ENCODE results near the gene OBSL1. TPM values are rescaled to one million over a fixed set of nuclear protein-coding genes. Genes with fewer than 3 reads are reported as not detected.

OBSL1 gene
- total and polyA plus RNA-seq, 4 donors, result 14.2 to 35.3 (median 27.3) TPM

- H3K9ac ChIP-seq (ENCODE audit: low read depth in 1 of 2, low read length in 2 of 2), result no peak overlapping the region
- H3K27ac ChIP-seq (ENCODE audit: low read depth in 1 of 2, low read length in 2 of 2), result no peak overlapping the region
- H3K9me3 ChIP-seq (ENCODE audit: control insufficient read depth in 4 of 4, low read length in 3 of 4), result no peaks in the 10 kb centered on the region
- H3K27me3 ChIP-seq (ENCODE audit: control insufficient read depth in 4 of 4, insufficient read depth in 4 of 4, low read length in 3 of 4), result no peaks in the 10 kb centered on the region
- H3K36me3 ChIP-seq (ENCODE audit: control insufficient read depth in 4 of 4, insufficient read depth in 3 of 4, low read depth in 1 of 4, low read length in 3 of 4), result peaks cover 4 to 24% (median 11%) of the 10 kb centered on the region in 4 donors
- 94% methylated on average over 12 of the region's 12 CpGs for WGBS
- no peak for TF ChIP-seq TAF1 (conservative IDR thresholded peaks at IDR 0.05)
- no peak for TF ChIP-seq RAD21 (IDR thresholded peaks at IDR 0.05)
- TF ChIP-seq CTCF (IDR thresholded peaks at IDR 0.05; ENCODE audit: low read depth, low read length, missing input control), result no peak
- TF ChIP-seq EGR1 (IDR thresholded peaks at IDR 0.05; ENCODE audit: low read depth in 2 of 2), result no peak
- no peak for TF ChIP-seq HNF4A (conservative IDR thresholded peaks at IDR 0.05)
- TF ChIP-seq JUND (IDR thresholded peaks at IDR 0.05), result no peak
- no peak for TF ChIP-seq REST (IDR thresholded peaks at IDR 0.05)
- no peak for TF ChIP-seq RXRA (IDR thresholded peaks at IDR 0.05)
- no peak for TF ChIP-seq FOXA1 (IDR thresholded peaks at IDR 0.05)
- TF ChIP-seq HNF4G (IDR thresholded peaks at IDR 0.05), result no peak
- no peak for TF ChIP-seq GABPA (IDR thresholded peaks at IDR 0.05 in 1 of 2, conservative IDR thresholded peaks at IDR 0.05 in 1 of 2)
- no peak for TF ChIP-seq SP1 (IDR thresholded peaks at IDR 0.05)
- no peak for TF ChIP-seq YY1 (IDR thresholded peaks at IDR 0.05)
- TF ChIP-seq FOXA2 (IDR thresholded peaks at IDR 0.05), result no peak
- TF ChIP-seq ZBTB33 (IDR thresholded peaks at IDR 0.05), result no peak
- no peak for TF ChIP-seq NR2F2 (IDR thresholded peaks at IDR 0.05)
- no peak for TF ChIP-seq MAX (IDR thresholded peaks at IDR 0.05)
- no peak for TF ChIP-seq ATF3 (IDR thresholded peaks at IDR 0.05)
- no peak overlapping the region for H3K4me3 ChIP-seq (ENCODE audit: low read depth in 1 of 3, low read length in 3 of 3)
- peaks cover 14 to 25% (median 19%) of the 10 kb centered on the region in 4 donors for H3K4me1 ChIP-seq (ENCODE audit: control insufficient read depth in 4 of 4, insufficient read depth in 4 of 4, low read length in 3 of 4)
- DNase-seq (ENCODE audit: low spot score), result no peak
Measured at GRCh38 chr2:219540784-219541504, 30.4 kb downstream of the OBSL1 start.

Data from liver (tissue), 9 donors.